Activated CD8-positive, alpha-beta memory T cell treated with anti-CD3 and anti-CD28 coated beads, Interleukin-2, amount 50 U/mL, for 1 hour (primary cell): ENCODE measurements around the gene STK35.
"Not testable (repeated sequence)": the region's sequence is repeated elsewhere in the genome, so short reads cannot be mapped to it uniquely, and the experiment has no call there.

ENCODE experiments used
- DNase-seq: peaks from one replicate; pipeline ENCODE4 v3.0.0-alpha.2; 2020; ENCODE audit errors: extremely low read depth

Gene STK35

GRCh38 chr20:2183381-2183780, 81.8 kb downstream of the STK35 start:
- no peak for DNase-seq

- not testable (repeated sequence) for DNase-seq
These were observed 83.3 kb downstream of the STK35 start for GRCh38 chr20:2184933-2185332.

- DNase-seq, result no peak
These were observed 94.0 kb downstream of the STK35 start for GRCh38 chr20:2195614-2196013.

- DNase-seq, result no peak
These were observed 95.5 kb downstream of the STK35 start for GRCh38 chr20:2197166-2197565.
